Measurements from ENCODE around the gene SRRM1. TPM values are rescaled to one million over a fixed set of nuclear protein-coding genes. Genes with fewer than 3 reads are reported as not detected.

Gene SRRM1, protein sequence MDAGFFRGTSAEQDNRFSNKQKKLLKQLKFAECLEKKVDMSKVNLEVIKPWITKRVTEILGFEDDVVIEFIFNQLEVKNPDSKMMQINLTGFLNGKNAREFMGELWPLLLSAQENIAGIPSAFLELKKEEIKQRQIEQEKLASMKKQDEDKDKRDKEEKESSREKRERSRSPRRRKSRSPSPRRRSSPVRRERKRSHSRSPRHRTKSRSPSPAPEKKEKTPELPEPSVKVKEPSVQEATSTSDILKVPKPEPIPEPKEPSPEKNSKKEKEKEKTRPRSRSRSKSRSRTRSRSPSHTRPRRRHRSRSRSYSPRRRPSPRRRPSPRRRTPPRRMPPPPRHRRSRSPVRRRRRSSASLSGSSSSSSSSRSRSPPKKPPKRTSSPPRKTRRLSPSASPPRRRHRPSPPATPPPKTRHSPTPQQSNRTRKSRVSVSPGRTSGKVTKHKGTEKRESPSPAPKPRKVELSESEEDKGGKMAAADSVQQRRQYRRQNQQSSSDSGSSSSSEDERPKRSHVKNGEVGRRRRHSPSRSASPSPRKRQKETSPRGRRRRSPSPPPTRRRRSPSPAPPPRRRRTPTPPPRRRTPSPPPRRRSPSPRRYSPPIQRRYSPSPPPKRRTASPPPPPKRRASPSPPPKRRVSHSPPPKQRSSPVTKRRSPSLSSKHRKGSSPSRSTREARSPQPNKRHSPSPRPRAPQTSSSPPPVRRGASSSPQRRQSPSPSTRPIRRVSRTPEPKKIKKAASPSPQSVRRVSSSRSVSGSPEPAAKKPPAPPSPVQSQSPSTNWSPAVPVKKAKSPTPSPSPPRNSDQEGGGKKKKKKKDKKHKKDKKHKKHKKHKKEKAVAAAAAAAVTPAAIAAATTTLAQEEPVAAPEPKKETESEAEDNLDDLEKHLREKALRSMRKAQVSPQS
- total RNA-seq, result 258 and 261 TPM in 2 replicates

DNA sequence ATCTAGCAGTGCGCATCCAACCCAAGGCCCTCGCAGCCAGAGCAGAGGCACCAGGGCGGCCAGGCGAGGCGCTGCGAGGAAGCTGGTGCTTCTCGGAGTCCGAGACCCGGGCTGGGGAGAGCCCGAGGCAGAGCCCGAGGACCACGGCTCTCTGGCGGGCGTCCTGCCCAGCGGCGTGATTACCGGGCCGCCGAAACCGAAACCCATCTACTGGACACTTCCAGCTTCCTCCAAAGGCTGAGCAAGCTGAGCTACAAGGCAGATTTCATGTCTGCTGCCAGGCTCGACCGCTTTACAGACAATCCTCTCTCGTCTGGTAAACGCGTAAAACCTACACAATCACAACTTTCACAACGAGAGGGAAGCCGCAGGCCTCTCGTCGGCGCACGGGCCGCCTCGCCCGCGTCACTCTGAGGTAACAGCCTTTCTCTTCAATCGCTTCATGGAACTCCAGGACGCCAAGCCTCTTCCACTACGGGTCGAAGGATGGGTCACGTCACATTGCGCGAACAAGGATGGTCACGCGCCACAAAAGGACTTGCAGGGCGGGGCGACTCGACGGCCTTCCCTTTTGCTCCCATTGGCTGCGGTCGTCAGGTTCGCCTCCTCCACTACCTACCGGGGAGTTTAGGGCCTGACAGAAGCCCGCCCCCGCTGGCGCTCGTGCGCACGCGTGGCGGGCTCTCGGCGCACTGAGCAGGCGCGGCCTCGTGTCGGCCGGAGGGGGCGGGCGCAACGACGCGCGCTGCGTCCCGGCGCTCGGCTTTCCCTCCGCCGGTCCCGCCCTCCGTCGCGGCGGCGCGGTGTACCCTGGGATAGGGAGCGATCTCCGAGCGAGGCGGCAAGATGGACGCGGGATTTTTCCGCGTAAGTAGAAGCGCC lies at the start of gene SRRM1:
Gene SRRM1 (plus strand): TSS at position 822 of the 882 bp plus-strand sequence. CDS start 25 bp downstream, at position 847.
- peaks cover 38% of the 10 kb centered on the region for H3K4me1 Mint-ChIP-seq

DNA sequence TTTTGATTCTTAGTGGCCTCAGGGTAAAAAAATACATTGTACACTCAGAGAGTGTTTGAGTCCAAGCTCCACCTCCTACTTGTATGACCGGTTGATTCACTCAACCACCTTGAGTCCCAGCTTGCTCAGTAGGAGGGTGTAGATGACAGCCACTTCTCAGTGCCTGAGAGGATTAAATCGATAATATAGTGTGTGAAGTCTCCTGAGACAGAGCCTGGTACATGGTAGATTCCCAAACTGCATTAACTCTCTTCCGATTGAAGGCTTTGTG lies 48.8 kb upstream of the SRRM1 start:
- H3K9me3 Mint-ChIP-seq, result no peaks in the 10 kb centered on the region
- H3K27ac Mint-ChIP-seq, result no peak overlapping the region
- H3K4me3 Mint-ChIP-seq, result no peak overlapping the region
- H3K36me3 Mint-ChIP-seq (ENCODE audit: low read depth), result no peaks in the 10 kb centered on the region
- DNase-seq, result no peak
- peaks cover 14% of the 10 kb centered on the region for H3K27me3 Mint-ChIP-seq
- intact Hi-C loops (cut with micrococcal nuclease), result no loop called here
- H3K4me1 Mint-ChIP-seq, result peaks cover 2% of the 10 kb centered on the region

More for the DNA sequence above, at the start of gene SRRM1:
- H3K9me3 Mint-ChIP-seq, result no peaks in the 10 kb centered on the region
- H3K36me3 Mint-ChIP-seq (ENCODE audit: low read depth), result peaks cover 35% of the 10 kb centered on the region
- peak; percentile 99 for DNase-seq
- H3K4me3 Mint-ChIP-seq, result peak within 1 kb of the TSS; percentile 91
- intact Hi-C loops (cut with micrococcal nuclease), result loop anchor here (1.0 to 5.0 kb wide), 8 partner anchors 102 to 1275 kb away; partner anchors contain the start of genes CLIC4, NIPAL3, RSRP1 and SRSF10
- H3K27me3 Mint-ChIP-seq, result no peaks in the 10 kb centered on the region
- peak within 1 kb of the TSS; percentile 98 for H3K27ac Mint-ChIP-seq

DNA sequence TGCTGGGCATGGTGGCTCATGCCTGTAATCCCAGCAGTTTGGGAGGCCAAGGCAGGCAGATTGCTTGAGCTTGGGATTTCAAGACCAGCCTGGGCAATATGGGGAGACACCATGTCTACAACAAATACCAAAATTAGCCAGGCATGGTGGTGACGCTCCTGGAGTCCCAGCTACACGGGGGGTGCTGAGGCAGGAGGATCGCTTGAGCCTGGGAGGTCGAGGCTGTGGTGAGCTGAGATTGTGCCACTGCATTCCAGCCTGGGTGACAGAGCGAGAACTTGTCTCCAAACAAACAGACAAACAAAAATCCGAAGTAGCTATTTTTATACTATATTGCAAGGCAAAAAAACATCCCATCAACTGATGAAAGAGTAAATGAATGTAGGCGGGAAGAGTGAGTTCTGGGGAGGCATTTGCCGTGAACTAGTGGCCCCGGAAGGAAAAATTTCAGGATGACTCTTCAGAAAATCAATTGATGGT lies 46.7 kb upstream of the SRRM1 start:
- Mint-ChIP-seq H3K4me3 (no peak overlapping the region), H3K36me3 (ENCODE audit: low read depth) (no peaks in the 10 kb centered on the region), H3K9me3 (no peaks in the 10 kb centered on the region), H3K27me3 (peaks cover 12% of the 10 kb centered on the region), H3K4me1 (peaks cover 1% of the 10 kb centered on the region), H3K27ac (no peak overlapping the region)
- DNase-seq, result no peak
- intact Hi-C loops (cut with micrococcal nuclease), result no loop called here

DNA sequence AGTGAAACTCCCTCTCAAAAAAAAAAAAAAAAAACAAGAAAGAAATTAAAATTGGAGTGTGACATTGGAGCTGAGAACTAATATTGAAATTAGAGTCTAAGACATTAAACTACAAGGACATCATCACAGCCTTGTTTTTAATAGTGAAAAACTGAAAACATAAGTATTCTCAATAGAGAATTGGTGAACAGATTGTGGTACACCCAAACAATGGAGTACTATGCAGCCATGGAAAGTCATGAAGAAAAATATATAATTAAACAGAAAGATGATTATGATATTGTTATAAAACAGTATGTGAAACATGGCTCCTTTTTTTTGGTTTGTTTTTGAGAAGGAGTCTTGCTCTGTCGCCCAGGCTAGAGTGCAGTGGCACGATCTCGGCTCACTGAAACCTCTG lies 43.8 kb upstream of the SRRM1 start:
- H3K27ac Mint-ChIP-seq, result no peak overlapping the region

GRCh38 chr1:24600551-24600950 lies 42.6 kb upstream of the SRRM1 start:
- Mint-ChIP-seq H3K9me3 (no peaks in the 10 kb centered on the region), H3K36me3 (ENCODE audit: low read depth) (no peaks in the 10 kb centered on the region), H3K27me3 (peaks cover 12% of the 10 kb centered on the region), H3K4me1 (peaks cover 2% of the 10 kb centered on the region), H3K4me3 (no peak overlapping the region), H3K27ac (no peak overlapping the region)
- DNase-seq, result no peak
- intact Hi-C loops (cut with micrococcal nuclease), result no loop called here

More for the DNA sequence above, 43.8 kb upstream of the SRRM1 start:
- Mint-ChIP-seq H3K9me3 (no peaks in the 10 kb centered on the region), H3K4me3 (no peak overlapping the region), H3K27me3 (peaks cover 14% of the 10 kb centered on the region), H3K36me3 (ENCODE audit: low read depth) (no peaks in the 10 kb centered on the region), H3K4me1 (peaks cover 2% of the 10 kb centered on the region)
- intact Hi-C loops (cut with micrococcal nuclease), result no loop called here
- no peak for DNase-seq

DNA sequence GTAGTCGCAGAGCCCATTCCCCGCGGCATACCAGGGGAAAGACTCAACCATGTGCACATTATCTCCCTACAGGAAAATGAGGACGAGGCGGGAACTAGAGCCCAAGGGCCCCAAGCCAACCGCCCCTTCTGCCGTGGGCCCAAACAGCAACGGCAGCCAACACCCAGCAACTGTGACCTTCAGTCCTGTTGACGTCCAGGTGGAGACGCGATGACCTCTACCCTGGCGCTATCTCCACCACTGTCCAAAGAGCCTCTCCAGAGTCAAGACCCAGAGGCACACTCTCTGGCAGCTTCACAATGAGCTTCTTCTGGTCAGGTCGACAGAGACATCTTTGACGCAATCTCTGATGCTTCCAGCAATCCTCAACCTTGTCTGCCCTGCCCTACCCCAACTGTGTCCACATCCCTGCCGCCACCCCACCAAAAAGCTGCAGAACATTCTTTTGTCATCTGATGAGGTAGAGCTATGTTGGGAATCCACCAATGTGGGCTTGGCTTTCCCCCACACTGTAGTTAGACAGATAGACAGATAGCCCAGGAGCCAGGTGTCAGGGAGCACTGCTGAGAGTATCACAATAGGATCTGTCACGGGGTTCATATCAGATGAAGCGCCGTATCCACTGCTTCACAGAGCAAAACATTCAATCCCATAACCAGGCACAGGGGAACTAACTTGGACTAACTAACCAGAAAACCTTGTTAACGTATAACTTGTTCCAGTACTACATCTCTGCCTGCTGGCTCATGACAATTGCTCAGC lies 37.4 kb upstream of the SRRM1 start:
- Mint-ChIP-seq H3K27me3 (peaks cover 19% of the 10 kb centered on the region), H3K4me3 (no peak overlapping the region), H3K4me1 (peaks cover 2% of the 10 kb centered on the region), H3K9me3 (no peaks in the 10 kb centered on the region), H3K36me3 (ENCODE audit: low read depth) (no peaks in the 10 kb centered on the region), H3K27ac (no peak overlapping the region)
- no peak for DNase-seq
- intact Hi-C loops (cut with micrococcal nuclease), result no loop called here

DNA sequence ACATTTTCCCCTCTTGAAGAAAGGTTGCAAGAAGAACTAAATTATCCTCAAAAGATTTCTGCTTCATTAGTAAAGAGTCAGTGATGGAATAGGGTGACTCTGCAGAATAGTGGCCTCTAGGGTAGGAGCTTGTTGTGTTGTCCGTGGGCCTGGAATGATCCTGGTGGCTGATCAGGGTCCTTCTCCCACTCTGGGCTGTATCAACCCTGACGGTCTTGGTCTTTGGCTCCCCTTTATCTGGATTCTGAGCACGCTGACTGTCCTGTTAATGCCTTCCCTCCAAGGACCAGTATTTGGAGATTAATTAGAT lies 36.9 kb upstream of the SRRM1 start:
- intact Hi-C loops (cut with micrococcal nuclease), result no loop called here
- Mint-ChIP-seq H3K4me3 (no peak overlapping the region), H3K9me3 (no peaks in the 10 kb centered on the region), H3K4me1 (peaks cover 2% of the 10 kb centered on the region), H3K27me3 (peaks cover 22% of the 10 kb centered on the region), H3K36me3 (ENCODE audit: low read depth) (no peaks in the 10 kb centered on the region), H3K27ac (no peak overlapping the region)
- no peak for DNase-seq

GRCh38 chr1:24606621-24607020 lies 36.5 kb upstream of the SRRM1 start:
- Mint-ChIP-seq H3K36me3 (ENCODE audit: low read depth) (no peaks in the 10 kb centered on the region), H3K9me3 (no peaks in the 10 kb centered on the region), H3K27me3 (peaks cover 24% of the 10 kb centered on the region), H3K27ac (no peak overlapping the region), H3K4me3 (no peak overlapping the region), H3K4me1 (peaks cover 2% of the 10 kb centered on the region)
- DNase-seq, result no peak
- intact Hi-C loops (cut with micrococcal nuclease), result no loop called here

- no peaks in the 10 kb centered on the region for H3K36me3 Mint-ChIP-seq (ENCODE audit: low read depth)
- DNase-seq, result no peak
- no peak overlapping the region for H3K4me3 Mint-ChIP-seq
- H3K27ac Mint-ChIP-seq, result no peak overlapping the region
- peaks cover 28% of the 10 kb centered on the region for H3K27me3 Mint-ChIP-seq
- H3K4me1 Mint-ChIP-seq, result no peaks in the 10 kb centered on the region
- intact Hi-C loops (cut with micrococcal nuclease), result no loop called here
- H3K9me3 Mint-ChIP-seq, result no peaks in the 10 kb centered on the region
Observed at GRCh38 chr1:24609949-24610517, 33.1 kb upstream of the SRRM1 start.

DNA sequence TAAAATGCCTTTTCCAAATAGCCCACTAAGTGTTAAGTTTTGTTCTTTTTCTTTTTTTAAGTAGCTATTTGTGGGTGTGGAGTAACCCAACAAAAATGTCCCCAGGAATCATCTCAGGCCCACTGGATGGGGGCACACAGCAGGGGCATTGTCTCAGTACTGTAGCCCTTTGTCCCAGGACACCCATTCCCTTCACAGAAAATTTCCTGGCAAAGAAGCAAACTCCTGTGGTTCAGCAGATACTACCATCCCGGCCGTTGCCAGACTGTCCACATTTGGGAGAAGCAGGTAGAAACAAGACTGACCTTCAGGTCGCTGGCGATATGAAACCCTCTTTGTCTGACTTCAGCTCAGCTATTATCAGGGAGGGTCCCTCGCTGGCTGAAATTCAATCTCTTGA lies 23.7 kb upstream of the SRRM1 start:
- Mint-ChIP-seq H3K9me3 (no peaks in the 10 kb centered on the region), H3K4me1 (no peaks in the 10 kb centered on the region), H3K36me3 (ENCODE audit: low read depth) (no peaks in the 10 kb centered on the region), H3K27ac (no peak overlapping the region), H3K27me3 (peaks cover 51% of the 10 kb centered on the region), H3K4me3 (no peak overlapping the region)
- DNase-seq, result no peak
- intact Hi-C loops (cut with micrococcal nuclease), result no loop called here

DNA sequence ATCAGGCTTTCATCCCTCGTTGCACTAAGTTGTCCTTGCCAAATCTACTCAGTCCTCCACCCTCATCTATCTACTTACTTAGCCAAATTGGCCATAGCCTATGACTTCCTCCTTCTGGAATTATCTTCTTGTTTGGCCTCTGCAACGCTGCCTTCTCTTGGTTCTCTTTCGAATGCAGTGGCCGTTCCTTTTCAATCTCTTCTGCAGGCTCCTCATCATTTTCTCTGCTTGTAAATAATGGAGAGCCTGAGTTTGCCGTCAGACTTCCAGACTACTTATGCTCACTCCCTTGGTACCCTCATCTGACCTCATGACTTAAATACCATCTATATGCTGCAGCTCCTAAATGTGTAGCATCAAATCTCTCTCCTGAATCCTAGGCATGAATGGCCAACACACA lies 22.4 kb upstream of the SRRM1 start:
- intact Hi-C loops (cut with micrococcal nuclease), result no loop called here
- Mint-ChIP-seq H3K9me3 (no peaks in the 10 kb centered on the region), H3K36me3 (ENCODE audit: low read depth) (no peaks in the 10 kb centered on the region), H3K4me3 (no peak overlapping the region), H3K27me3 (peaks cover 45% of the 10 kb centered on the region), H3K4me1 (no peaks in the 10 kb centered on the region), H3K27ac (no peak overlapping the region)
- no peak for DNase-seq

DNA sequence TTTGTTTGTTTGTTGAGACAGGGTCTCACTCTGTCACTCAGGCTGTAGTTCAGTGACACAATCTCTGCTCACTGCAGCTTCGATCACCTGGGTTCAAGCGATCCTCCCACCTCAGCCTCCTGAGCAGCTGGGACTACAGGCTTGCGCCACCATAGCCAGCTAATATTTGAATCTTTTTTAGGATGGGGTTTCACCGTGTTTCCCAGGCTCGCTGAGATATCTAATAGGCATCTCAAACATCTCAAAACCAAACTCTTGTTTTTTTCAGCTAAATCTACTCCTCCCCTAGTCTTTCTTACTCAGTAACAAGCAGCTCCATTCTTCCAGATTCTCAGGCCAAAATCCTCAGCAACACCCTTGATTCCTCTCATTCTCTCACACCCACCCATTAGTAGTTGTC lies 22.0 kb upstream of the SRRM1 start:
- no peaks in the 10 kb centered on the region for H3K9me3 Mint-ChIP-seq
- H3K4me3 Mint-ChIP-seq, result no peak overlapping the region
- DNase-seq, result no peak
- no peaks in the 10 kb centered on the region for H3K4me1 Mint-ChIP-seq
- H3K27ac Mint-ChIP-seq, result no peak overlapping the region
- intact Hi-C loops (cut with micrococcal nuclease), result no loop called here
- H3K36me3 Mint-ChIP-seq (ENCODE audit: low read depth), result no peaks in the 10 kb centered on the region
- peaks cover 42% of the 10 kb centered on the region for H3K27me3 Mint-ChIP-seq

GRCh38 chr1:24622218-24622617 lies 20.9 kb upstream of the SRRM1 start:
- Mint-ChIP-seq H3K4me1 (no peaks in the 10 kb centered on the region), H3K27me3 (peaks cover 32% of the 10 kb centered on the region), H3K4me3 (no peak overlapping the region), H3K36me3 (ENCODE audit: low read depth) (no peaks in the 10 kb centered on the region), H3K27ac (no peak overlapping the region), H3K9me3 (no peaks in the 10 kb centered on the region)
- intact Hi-C loops (cut with micrococcal nuclease), result no loop called here
- DNase-seq, result no peak
